Progenitor cell of endocrine pancreas (in vitro differentiated cells): Measurements from ENCODE around the gene PERCC1. TPM values are rescaled to one million over a fixed set of nuclear protein-coding genes. Genes with fewer than 3 reads are reported as not detected.

Source experiments
- DNase-seq: peaks from one replicate; pipeline ENCODE4 v3.0.0; 2021; ENCODE audit warnings: low spot score; ENCODE audit not compliant: unreplicated experiment
- H3K27ac Mint-ChIP-seq: 2 replicates; pipeline ENCODE4 v1.8.0; 2021; ENCODE audit warnings: mild to moderate bottlenecking, moderate library complexity, mixed read lengths
- H3K27me3 Mint-ChIP-seq: 2 replicates; pipeline ENCODE4 v1.8.0; 2021; ENCODE audit warnings: mixed read lengths
- H3K36me3 Mint-ChIP-seq: 2 replicates; pipeline ENCODE4 v1.8.0; 2022; ENCODE audit warnings: mixed read lengths; ENCODE audit not compliant: insufficient read depth
- H3K4me1 Mint-ChIP-seq: 2 replicates; pipeline ENCODE4 v1.8.0; 2021; ENCODE audit warnings: low read depth, mixed read lengths
- H3K4me3 Mint-ChIP-seq: 2 replicates; pipeline ENCODE4 v1.8.0; 2021; ENCODE audit warnings: low read depth, mild to moderate bottlenecking, moderate library complexity, mixed read lengths
- H3K9me3 Mint-ChIP-seq: 2 replicates; pipeline ENCODE4 v1.8.0; 2021; ENCODE audit warnings: low read depth, mixed read lengths
- total RNA-seq: library from RNA; stranded (reverse); gene quantifications from 2 replicates; pipeline ENCODE4 v1.2.1, GENCODE V29; 2021
- TF ChIP-seq, protein P1 (sequence below): fragments of 200-600 bp; sonication (generic); IDR thresholded peaks from one replicate; pipeline ENCODE4 v1.5.0; 2021; ENCODE audit warnings: antibody characterized with exemption, mild to moderate bottlenecking; ENCODE audit not compliant: unreplicated experiment

The PERCC1 gene
- total RNA-seq, 1 donor from 2014 or later = 7.6 TPM

DNA sequence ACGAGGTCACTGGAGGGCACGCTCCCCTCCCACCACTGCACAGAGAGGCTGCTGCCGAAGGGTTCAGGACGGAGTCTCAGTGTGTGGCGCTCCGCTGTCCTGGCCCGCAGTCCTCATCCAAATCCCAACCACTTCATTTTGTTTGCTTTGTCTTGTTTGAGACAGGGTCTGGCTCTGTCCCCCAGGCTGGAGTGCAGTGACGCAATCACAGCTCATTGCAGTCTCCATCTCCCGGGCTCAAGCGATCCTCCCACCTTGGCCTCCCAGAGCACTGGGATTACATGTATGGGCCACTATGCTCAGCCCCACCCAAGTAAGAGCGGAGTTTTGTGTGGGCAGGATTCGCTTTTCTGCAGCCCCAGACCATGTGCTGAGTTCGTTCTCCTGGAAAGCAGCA, 29.1 kb upstream of the PERCC1 start:
- H3K27ac Mint-ChIP-seq = no peak overlapping the region
- no peaks in the 10 kb centered on the region for H3K9me3 Mint-ChIP-seq
- TF ChIP-seq, protein P1, sequence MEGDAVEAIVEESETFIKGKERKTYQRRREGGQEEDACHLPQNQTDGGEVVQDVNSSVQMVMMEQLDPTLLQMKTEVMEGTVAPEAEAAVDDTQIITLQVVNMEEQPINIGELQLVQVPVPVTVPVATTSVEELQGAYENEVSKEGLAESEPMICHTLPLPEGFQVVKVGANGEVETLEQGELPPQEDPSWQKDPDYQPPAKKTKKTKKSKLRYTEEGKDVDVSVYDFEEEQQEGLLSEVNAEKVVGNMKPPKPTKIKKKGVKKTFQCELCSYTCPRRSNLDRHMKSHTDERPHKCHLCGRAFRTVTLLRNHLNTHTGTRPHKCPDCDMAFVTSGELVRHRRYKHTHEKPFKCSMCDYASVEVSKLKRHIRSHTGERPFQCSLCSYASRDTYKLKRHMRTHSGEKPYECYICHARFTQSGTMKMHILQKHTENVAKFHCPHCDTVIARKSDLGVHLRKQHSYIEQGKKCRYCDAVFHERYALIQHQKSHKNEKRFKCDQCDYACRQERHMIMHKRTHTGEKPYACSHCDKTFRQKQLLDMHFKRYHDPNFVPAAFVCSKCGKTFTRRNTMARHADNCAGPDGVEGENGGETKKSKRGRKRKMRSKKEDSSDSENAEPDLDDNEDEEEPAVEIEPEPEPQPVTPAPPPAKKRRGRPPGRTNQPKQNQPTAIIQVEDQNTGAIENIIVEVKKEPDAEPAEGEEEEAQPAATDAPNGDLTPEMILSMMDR = no peak
- no peaks in the 10 kb centered on the region for H3K27me3 Mint-ChIP-seq
- peaks cover 8% of the 10 kb centered on the region for H3K36me3 Mint-ChIP-seq
- no peak for DNase-seq
- no peaks in the 10 kb centered on the region for H3K4me1 Mint-ChIP-seq
- no peak overlapping the region for H3K4me3 Mint-ChIP-seq

DNA sequence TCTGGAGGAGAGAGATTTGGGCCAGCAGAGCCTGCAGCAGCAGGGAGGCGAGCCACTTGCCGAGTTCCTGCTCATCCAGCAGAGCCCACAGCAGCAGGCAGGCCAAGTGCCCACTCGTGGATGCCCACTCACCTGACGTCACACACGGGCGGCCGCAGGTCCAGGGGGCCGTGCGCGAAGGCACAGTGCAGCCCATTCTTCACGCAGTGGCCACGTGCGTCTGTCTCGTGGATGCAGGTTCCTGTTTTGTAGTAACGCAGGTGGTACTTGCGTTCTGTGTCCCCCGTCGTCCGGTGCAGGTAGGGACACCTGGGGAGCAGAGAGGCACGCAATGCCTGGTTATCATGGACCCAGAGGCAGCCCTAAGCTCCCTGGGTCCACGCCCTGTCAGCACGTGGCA, 27.8 kb upstream of the PERCC1 start:
- TF ChIP-seq, protein P1 = no peak
- Mint-ChIP-seq H3K27ac (no peak overlapping the region), H3K4me1 (no peaks in the 10 kb centered on the region), H3K36me3 (peaks cover 8% of the 10 kb centered on the region), H3K9me3 (no peaks in the 10 kb centered on the region), H3K4me3 (no peak overlapping the region), H3K27me3 (no peaks in the 10 kb centered on the region)
- DNase-seq = no peak

DNA sequence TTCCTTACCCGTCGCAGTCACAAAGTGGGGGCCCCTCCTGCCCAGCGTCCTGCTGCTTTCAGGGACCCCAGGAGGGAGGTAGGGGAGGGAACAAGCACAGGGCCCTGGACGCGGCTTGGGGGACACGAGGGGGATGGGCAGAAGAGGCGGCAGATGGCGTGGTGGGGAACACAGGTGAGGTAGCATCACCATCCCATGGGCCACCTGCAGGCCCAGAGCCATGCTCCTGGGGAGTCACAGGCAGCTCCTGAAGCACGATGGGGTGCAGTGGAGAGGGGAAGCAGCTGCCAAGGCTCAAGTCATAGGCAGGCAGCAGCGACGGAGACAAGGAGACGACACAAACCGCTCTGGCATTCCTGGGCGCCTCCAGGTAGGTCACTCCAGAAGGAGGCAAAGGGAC, 27.1 kb upstream of the PERCC1 start:
- Mint-ChIP-seq H3K4me3 (no peak overlapping the region), H3K9me3 (no peaks in the 10 kb centered on the region), H3K4me1 (no peaks in the 10 kb centered on the region), H3K27me3 (no peaks in the 10 kb centered on the region), H3K27ac (no peak overlapping the region), H3K36me3 (peaks cover 5% of the 10 kb centered on the region)
- TF ChIP-seq, protein P1 = no peak
- no peak for DNase-seq

DNA sequence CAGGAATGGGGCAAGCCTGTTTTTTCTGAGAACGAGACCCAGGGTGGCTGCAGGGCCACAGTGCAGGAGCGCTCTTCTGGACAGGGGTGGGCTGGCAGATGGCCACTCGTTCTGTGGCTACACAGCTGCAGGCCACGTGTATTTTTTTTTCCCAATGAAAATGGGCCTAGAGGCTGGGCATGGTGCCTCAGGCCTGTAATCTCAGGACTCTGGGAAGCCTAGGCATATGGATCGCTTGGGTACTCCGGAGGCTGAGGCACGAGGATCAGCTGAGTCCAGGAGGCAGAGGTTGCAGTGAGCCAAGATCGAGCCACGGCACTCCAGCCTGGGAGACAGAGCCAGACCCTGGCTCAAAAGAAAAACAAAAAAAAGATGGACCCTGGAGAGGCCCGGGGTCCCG, 23.1 kb upstream of the PERCC1 start:
- Mint-ChIP-seq H3K9me3 (no peaks in the 10 kb centered on the region), H3K27ac (peak overlapping the region; percentile 81), H3K4me3 (peak overlapping the region; percentile 83), H3K36me3 (peaks cover 4% of the 10 kb centered on the region), H3K27me3 (no peaks in the 10 kb centered on the region), H3K4me1 (peaks cover 2% of the 10 kb centered on the region)
- TF ChIP-seq, protein P1 = no peak
- no peak for DNase-seq

DNA sequence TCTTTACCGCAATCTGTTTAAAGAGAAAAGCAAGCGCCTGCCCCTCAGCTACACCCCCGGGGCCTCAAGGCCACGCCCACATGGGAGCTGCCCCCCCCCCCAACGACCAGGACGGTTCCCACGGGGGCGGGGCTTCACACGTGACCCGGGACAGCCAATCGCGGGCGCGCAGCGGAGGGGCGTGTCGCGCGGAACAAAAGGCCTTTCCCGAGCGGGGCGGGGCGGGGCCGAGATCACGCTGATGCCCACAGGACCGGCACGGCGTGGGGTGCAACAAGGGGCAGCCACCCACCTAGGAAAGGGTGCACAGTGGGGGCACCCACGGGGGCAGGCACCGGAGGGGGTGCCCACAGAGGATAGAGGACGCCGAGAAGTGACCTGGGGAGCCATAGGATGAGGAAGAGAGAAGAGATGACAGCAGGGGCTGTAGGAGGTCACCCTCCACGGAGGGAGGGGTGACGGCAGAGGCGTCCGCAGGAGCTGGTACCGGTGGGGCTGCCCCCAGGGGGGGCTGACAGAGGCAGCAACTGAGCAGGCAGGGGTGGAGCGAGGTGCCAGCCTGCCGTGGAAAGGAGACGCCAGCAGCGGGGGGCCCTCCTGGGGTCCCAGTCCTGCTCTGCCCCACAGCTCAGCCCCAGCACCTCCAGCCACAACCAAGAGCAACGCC, 22.6 kb upstream of the PERCC1 start:
- Mint-ChIP-seq H3K36me3 (peaks cover 4% of the 10 kb centered on the region), H3K4me3 (peak overlapping the region; percentile 83), H3K9me3 (no peaks in the 10 kb centered on the region), H3K27me3 (no peaks in the 10 kb centered on the region), H3K4me1 (peaks cover 2% of the 10 kb centered on the region), H3K27ac (peak overlapping the region; percentile 62)
- TF ChIP-seq, protein P1 = no peak
- peak; percentile 93 for DNase-seq
